ENCODE data around the gene BCL11A. TPM values are rescaled to one million over a fixed set of nuclear protein-coding genes. Genes with fewer than 3 reads are reported as not detected.

Gene BCL11A
- total RNA-seq, 4 donors from 2014 or later, result 4.6 to 12.8 (median 9.0) TPM

DNA sequence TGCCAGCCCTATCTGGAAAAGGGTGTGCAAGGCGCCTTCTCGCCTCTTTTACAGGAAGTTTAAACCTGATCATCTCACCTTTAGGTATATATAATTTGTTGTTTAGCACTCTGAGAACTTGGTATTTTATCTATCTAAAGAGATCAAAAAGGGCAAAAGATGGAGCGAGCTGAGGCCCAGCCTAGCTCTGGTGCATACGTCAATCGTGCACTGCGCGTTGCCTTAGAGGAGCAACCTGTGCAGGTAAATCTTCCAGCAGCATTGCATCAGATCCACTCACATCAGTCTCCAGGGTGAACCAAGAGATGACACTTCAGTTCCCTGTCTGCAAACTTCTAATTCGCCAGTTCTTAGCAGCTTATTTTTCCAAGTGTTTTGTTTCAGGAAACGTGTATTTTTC, 15.4 kb downstream of the BCL11A start:
- Histone ChIP-seq H3K27me3 (no peaks in the 10 kb centered on the region), H3K27ac (no peak overlapping the region), H3K36me3 (no peaks in the 10 kb centered on the region), H3K9me3 (no peaks in the 10 kb centered on the region), H3K4me3 (replicated peaks in 1 of 3) (no peak overlapping the region), H3K4me1 (no peaks in the 10 kb centered on the region)
- no peak for DNase-seq
- TF ChIP-seq, protein P1, sequence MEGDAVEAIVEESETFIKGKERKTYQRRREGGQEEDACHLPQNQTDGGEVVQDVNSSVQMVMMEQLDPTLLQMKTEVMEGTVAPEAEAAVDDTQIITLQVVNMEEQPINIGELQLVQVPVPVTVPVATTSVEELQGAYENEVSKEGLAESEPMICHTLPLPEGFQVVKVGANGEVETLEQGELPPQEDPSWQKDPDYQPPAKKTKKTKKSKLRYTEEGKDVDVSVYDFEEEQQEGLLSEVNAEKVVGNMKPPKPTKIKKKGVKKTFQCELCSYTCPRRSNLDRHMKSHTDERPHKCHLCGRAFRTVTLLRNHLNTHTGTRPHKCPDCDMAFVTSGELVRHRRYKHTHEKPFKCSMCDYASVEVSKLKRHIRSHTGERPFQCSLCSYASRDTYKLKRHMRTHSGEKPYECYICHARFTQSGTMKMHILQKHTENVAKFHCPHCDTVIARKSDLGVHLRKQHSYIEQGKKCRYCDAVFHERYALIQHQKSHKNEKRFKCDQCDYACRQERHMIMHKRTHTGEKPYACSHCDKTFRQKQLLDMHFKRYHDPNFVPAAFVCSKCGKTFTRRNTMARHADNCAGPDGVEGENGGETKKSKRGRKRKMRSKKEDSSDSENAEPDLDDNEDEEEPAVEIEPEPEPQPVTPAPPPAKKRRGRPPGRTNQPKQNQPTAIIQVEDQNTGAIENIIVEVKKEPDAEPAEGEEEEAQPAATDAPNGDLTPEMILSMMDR (IDR thresholded peaks at IDR 0.05), result no peak
- TF ChIP-seq POLR2A (IDR thresholded peaks at IDR 0.05), result no peak
- WGBS, 2 donors, result 95 to 96% methylated on average over 9 of the region's 9 CpGs
- intact Hi-C loops (cut with DNase I), result no loop called here

DNA sequence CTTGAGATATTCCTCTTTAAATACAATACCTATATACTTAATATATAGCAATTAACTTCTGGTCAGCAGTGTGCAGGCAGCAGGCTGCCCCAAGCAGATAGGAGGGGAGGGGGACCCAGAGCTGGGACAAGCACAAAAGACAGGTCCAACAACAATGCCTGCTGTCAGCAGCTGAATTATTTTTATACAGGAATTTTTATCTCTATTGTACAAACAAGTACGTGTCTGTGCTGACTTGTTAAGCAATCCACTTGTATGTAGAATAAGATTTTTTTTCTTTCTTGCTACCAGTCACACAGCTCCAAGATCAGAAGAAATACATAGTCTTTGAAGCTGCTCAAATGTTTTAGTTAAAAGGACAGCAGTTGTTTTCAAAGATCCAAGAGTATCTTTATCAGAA, 16.7 kb downstream of the BCL11A start:
- Histone ChIP-seq H3K36me3 (no peaks in the 10 kb centered on the region), H3K9me3 (no peaks in the 10 kb centered on the region), H3K4me1 (no peaks in the 10 kb centered on the region), H3K27ac (no peak overlapping the region), H3K4me3 (replicated peaks in 1 of 3) (no peak overlapping the region), H3K27me3 (no peaks in the 10 kb centered on the region)
- 29 to 34% methylated on average over 1 of the region's 1 CpG for WGBS, 2 donors
- intact Hi-C loops (cut with DNase I), result no loop called here
- DNase-seq, result no peak
- no peak for TF ChIP-seq POLR2A (IDR thresholded peaks at IDR 0.05)
- TF ChIP-seq, protein P1 (IDR thresholded peaks at IDR 0.05), result no peak

DNA sequence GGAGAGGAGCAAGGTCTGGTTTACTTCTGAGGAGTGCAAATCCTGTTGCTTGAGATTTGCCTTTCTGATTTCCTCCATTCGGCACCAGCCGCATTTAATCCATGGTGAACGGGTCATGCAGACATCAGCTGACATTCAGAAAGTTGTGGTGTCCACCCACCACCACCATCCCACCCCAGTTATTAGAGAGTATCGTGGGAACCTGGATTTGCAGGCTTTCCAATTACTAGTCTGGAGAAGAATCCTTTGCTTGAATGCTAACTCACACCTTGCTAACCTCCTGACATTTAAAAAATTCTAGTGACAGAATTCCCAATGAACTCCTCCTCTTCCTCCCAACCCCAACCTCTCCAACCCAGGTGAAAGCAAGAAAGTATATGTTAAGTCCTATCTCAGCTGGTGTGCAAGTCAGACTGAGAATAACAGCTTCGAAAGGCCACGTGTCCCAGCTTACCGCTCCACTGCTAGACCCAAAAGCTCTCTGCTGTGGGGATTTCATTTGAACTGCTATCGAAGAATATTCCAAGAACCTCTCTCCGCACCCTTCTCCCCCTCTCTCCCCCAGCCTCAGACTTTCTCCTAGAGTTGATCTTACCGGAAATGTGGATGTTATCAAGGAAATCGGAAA, 17.7 kb downstream of the BCL11A start:
- 84 to 89% methylated on average over 11 of the region's 11 CpGs for WGBS, 2 donors
- Histone ChIP-seq H3K27ac (no peak overlapping the region), H3K4me3 (replicated peaks in 1 of 3) (no peak overlapping the region), H3K4me1 (peaks cover 0 to 2% of the 10 kb centered on the region in 2 donors), H3K9me3 (no peaks in the 10 kb centered on the region), H3K36me3 (no peaks in the 10 kb centered on the region), H3K27me3 (no peaks in the 10 kb centered on the region)
- intact Hi-C loops (cut with DNase I), result no loop called here
- TF ChIP-seq, protein P1 (IDR thresholded peaks at IDR 0.05), result no peak
- no peak for TF ChIP-seq POLR2A (IDR thresholded peaks at IDR 0.05)
- no peak for DNase-seq

DNA sequence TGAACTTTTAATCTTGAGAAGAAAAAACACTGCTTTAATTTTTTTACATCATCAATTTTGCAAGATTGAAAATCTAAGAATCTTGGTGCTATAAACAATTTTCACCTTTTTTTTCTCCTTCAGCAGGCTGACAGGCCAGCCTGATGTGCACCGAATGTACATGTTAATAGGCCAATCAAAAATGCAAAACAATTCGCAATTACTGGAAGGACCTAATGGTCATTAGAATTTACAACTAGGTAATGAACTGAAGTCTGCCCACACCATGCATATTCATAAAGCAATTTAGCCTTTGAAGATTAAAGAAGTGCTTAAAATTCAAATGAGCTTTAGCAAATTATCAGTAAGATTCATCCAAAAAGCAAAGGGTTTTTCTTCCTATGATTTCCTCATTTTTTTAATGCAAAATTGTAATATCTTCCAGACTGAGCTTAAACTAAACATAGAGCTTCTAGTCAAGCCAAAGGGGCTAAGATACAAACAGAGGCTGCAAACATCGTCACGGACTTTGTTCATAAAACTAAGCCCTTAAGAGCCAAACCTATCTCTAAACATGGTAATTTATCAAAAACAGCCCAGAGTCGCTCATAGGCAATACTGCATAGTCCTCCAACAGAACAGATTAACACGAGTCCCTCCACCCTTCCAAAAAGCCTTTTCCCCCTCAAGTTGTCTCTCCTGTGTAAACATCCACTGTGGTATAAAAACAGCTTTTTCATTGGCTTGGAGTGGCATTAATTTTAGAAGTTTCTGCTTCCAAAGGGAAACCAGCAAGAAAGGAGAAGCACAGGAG, 18.4 kb downstream of the BCL11A start:
- intact Hi-C loops (cut with DNase I), result no loop called here
- 85 to 86% methylated on average over 6 of the region's 6 CpGs for WGBS, 2 donors
- no peaks in the 10 kb centered on the region for H3K9me3 ChIP-seq
- TF ChIP-seq, protein P1 (IDR thresholded peaks at IDR 0.05), result no peak
- TF ChIP-seq POLR2A (IDR thresholded peaks at IDR 0.05), result no peak
- H3K4me1 ChIP-seq, result peaks cover 0 to 8% of the 10 kb centered on the region in 2 donors
- no peak overlapping the region for H3K27ac ChIP-seq
- H3K36me3 ChIP-seq, result no peaks in the 10 kb centered on the region
- no peak for DNase-seq
- no peak overlapping the region for H3K4me3 ChIP-seq (replicated peaks in 1 of 3)
- H3K27me3 ChIP-seq, result no peaks in the 10 kb centered on the region

DNA sequence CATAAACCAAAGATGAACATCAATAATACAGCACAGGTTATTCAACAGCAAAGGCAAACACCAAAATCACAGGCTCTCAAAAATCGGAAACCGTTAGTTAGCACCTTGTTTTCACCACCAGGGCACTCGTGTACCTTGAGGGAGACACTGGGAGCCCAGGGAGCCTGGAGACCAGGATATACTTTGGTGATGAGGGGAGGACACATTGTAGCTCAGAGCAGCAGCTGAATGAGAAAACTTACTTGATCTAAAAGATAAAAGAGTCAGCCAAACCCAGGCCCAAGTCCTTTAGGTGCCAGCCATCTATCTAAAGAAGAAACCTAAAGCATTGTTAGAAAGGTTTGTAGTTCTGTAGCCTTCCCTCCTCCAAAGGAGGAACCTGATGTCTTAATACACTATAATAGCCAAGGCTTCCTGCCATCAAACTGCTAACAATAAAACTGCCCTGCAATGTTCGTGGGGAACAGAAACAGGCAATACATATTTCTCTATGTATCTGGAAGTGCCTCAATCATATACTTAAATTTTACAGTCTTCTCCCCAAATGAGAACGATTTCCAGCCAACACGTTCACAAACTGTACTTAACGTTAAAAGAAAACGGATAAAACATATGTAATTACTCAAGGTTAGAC, 19.3 kb downstream of the BCL11A start:
- Histone ChIP-seq H3K27ac (no peak overlapping the region), H3K36me3 (no peaks in the 10 kb centered on the region), H3K27me3 (no peaks in the 10 kb centered on the region), H3K9me3 (no peaks in the 10 kb centered on the region), H3K4me1 (peaks cover 0 to 8% of the 10 kb centered on the region in 2 donors), H3K4me3 (replicated peaks in 1 of 3) (no peak overlapping the region)
- 80 to 85% methylated on average over 8 of the region's 8 CpGs for WGBS, 2 donors
- intact Hi-C loops (cut with DNase I), result no loop called here
- TF ChIP-seq, protein P1 (IDR thresholded peaks at IDR 0.05), result no peak
- DNase-seq, result no peak
